Mesodermal cell (in vitro differentiated cells): ENCODE data around the gene FAM161B.

ENCODE experiments used
- H3K27ac ChIP-seq: 2 replicates; pipeline ENCODE4 v1.7.0; 2013; ENCODE audit warnings: mild to moderate bottlenecking, low read depth, low read length, moderate library complexity; ENCODE audit not compliant: severe bottlenecking
- H3K36me3 ChIP-seq: 2 replicates; pipeline ENCODE4 v1.7.1; 2013; ENCODE audit warnings: mild to moderate bottlenecking, low read length, moderate library complexity; ENCODE audit not compliant: control insufficient read depth, insufficient read depth
- H3K4me1 ChIP-seq: one replicate; pipeline ENCODE4 v1.7.1; 2013; ENCODE audit warnings: mild to moderate bottlenecking, low read length; ENCODE audit not compliant: insufficient read depth, control insufficient read depth, poor library complexity, severe bottlenecking
- H3K4me3 ChIP-seq: 2 replicates; pipeline ENCODE4 v1.7.0; 2013; ENCODE audit warnings: low read length, control low read depth, mild to moderate bottlenecking; ENCODE audit not compliant: insufficient read depth, poor library complexity, severe bottlenecking; ENCODE audit errors: extremely low read depth
- H3K9me3 ChIP-seq: 2 replicates; pipeline ENCODE4 v1.7.1; 2013; ENCODE audit warnings: mild to moderate bottlenecking, low read length, moderate library complexity; ENCODE audit not compliant: control insufficient read depth
- WGBS, 2 experiments: methylation state at CpG; one replicate each; pipeline ENCODE4 v1.1.5; 2013; ENCODE audit warnings: missing lambda C conversion rate in 2 of 2; ENCODE audit not compliant: insufficient coverage in 2 of 2; 5-methylcytosine and 5-hydroxymethylcytosine counted together

The FAM161B gene

DNA sequence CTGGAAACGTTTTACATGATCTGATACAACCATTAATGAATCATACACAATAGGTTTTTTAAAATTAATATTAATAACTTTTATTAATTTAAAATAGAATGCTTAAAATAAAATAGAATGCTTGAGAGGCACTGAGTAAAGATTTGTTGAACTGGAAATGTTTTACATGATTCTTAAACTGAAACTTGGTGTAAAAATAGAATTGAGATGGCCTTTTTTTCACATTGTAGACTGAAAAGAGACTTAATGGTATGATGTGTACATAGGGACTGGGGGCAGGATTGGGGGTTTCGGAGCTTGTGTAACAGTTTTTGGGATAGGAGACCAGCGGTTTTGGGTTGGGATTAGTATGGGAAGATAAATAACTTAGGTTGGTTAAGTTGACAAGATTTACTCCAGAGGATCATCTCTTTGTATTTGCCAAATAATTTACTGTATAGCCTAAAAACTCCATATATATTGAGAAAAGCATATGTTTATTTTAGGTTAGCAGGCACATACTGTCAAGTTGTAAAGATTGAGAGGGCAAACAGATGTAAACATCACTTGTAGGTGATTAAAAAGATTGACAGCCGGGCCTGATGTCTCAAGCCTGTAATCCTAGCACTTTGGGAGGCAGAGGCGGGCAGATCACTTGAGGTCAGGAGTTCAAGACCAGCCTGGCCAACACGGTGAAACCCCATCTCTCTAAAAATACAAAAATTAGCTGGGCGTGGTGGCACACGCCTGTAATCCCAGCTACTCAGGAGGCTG, 65.3 kb downstream of the FAM161B start:
- no peaks in the 10 kb centered on the region for H3K9me3 ChIP-seq
- H3K4me3 ChIP-seq = no peak overlapping the region
- peaks cover 3% of the 10 kb centered on the region for H3K36me3 ChIP-seq
- peaks cover 16% of the 10 kb centered on the region for H3K4me1 ChIP-seq
- WGBS, 2 experiments = 97 to 100% methylated on average over 2 to 3 of the region's 8 CpGs
- H3K27ac ChIP-seq = no peak overlapping the region
